Measurements from ENCODE around the gene SERINC5.

DNA sequence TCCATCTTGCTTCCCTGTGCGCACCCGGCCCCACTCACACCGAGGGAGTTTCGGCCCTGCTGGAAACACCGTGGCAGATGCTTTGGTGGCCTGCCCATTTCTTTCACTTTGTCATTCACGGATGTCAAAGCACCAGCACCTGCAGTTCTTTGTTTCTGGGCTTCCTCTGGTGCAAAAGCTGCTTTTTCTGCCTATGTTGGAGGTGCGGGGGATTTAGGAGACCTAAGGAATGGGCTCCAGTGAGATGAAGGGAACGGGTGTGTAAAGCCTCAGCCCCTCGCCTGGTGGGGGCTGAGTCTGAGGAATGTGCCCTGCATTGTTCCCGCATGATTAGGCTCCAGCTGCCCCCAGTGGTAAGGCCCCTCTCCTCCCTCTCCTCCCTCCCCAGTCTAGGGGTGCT, 158.4 kb downstream of the SERINC5 start:
- no peak for TF ChIP-seq CTCF (IDR thresholded peaks at IDR 0.05)
- no peak for TF ChIP-seq POLR2A (IDR thresholded peaks at IDR 0.05)

Measured in body of pancreas (tissue), 4 donors.